GM12878 (cell line): ENCODE results near the gene IL3RA.

Source experiments
- BHLHE40 ChIP-seq, 2 experiments: fragments of 450-650 bp in 1 of 2; IDR thresholded peaks; 2 replicates each; pipeline ENCODE4 v1.6.1; 2011 to 2017; ENCODE audit warnings: low read depth in 2 of 2, borderline replicate concordance in 1 of 2, improper control_type of control experiment in 1 of 2, low read length in 1 of 2, mild to moderate bottlenecking in 1 of 2
- EZH2 ChIP-seq: IDR thresholded peaks from 2 replicates; pipeline ENCODE4 v1.6.1; 2012; ENCODE audit warnings: low read depth, mild to moderate bottlenecking, control low read depth, inconsistent platforms, low read length, borderline replicate concordance; ENCODE audit not compliant: control insufficient read depth
- FOXM1 ChIP-seq: IDR thresholded peaks from 2 replicates; pipeline ENCODE4 v1.6.1; 2012; ENCODE audit warnings: low read depth, mild to moderate bottlenecking, inconsistent platforms, low read length, moderate library complexity
- KAT2A ChIP-seq: conservative IDR thresholded peaks from 2 replicates; pipeline ENCODE4 v1.6.1; 2011; ENCODE audit warnings: low read depth, low read length; ENCODE audit not compliant: control insufficient read depth
- NR2C2 ChIP-seq: IDR thresholded peaks from 2 replicates; pipeline ENCODE4 v1.6.1; 2011; ENCODE audit warnings: borderline replicate concordance, low read depth; ENCODE audit not compliant: control insufficient read depth, insufficient read length
- POLR2A ChIP-seq: IDR thresholded peaks from 2 replicates; pipeline ENCODE4 v1.6.1; 2011; ENCODE audit warnings: low read depth, mild to moderate bottlenecking, low read length
- RFX5 ChIP-seq: IDR thresholded peaks from 2 replicates; pipeline ENCODE4 v1.6.1; 2011; ENCODE audit warnings: low read depth, low read length, improper control_type of control experiment
- SMC3 ChIP-seq: IDR thresholded peaks from 2 replicates; pipeline ENCODE4 v1.6.1; 2011; ENCODE audit warnings: low read length, improper control_type of control experiment, borderline replicate concordance
- SPI1 ChIP-seq: IDR thresholded peaks from 2 replicates; pipeline ENCODE4 v1.6.1; 2011; ENCODE audit warnings: low read depth, mild to moderate bottlenecking, low read length, moderate library complexity, borderline replicate concordance; ENCODE audit not compliant: insufficient read depth
- ZNF217 ChIP-seq: fragments of 450-650 bp; IDR thresholded peaks from 2 replicates; pipeline ENCODE4 v1.6.1; 2017; ENCODE audit warnings: antibody characterized with exemption, mild to moderate bottlenecking
- TF ChIP-seq, protein P1 (sequence below): fragments of 450-650 bp; IDR thresholded peaks from 2 replicates; pipeline ENCODE4 v1.6.1; 2017; ENCODE audit warnings: low read depth, mild to moderate bottlenecking, moderate library complexity
- TF ChIP-seq, protein P2 (sequence below), 3 experiments: IDR thresholded peaks in 2 of 3; conservative IDR thresholded peaks in 1 of 3; 2 replicates each; pipeline ENCODE4 v1.5.1; 2011; ENCODE audit warnings: low read depth in 3 of 3, low read length in 3 of 3, mild to moderate bottlenecking in 3 of 3, control low read depth in 2 of 3, moderate library complexity in 2 of 3, inconsistent platforms in 1 of 3, mixed read lengths in 1 of 3; ENCODE audit not compliant: control insufficient read depth in 2 of 3, insufficient read depth in 1 of 3; ENCODE audit errors: extremely low read depth in 1 of 3
- TF ChIP-seq, protein P3 (sequence below): IDR thresholded peaks from 2 replicates; pipeline ENCODE4 v1.6.1; 2012; ENCODE audit warnings: low read depth, low read length, improper control_type of control experiment
- TF ChIP-seq, protein P4 (sequence below): fragments of 450-650 bp; IDR thresholded peaks from 2 replicates; pipeline ENCODE4 v1.6.1; 2016; ENCODE audit warnings: mild to moderate bottlenecking

DNA sequence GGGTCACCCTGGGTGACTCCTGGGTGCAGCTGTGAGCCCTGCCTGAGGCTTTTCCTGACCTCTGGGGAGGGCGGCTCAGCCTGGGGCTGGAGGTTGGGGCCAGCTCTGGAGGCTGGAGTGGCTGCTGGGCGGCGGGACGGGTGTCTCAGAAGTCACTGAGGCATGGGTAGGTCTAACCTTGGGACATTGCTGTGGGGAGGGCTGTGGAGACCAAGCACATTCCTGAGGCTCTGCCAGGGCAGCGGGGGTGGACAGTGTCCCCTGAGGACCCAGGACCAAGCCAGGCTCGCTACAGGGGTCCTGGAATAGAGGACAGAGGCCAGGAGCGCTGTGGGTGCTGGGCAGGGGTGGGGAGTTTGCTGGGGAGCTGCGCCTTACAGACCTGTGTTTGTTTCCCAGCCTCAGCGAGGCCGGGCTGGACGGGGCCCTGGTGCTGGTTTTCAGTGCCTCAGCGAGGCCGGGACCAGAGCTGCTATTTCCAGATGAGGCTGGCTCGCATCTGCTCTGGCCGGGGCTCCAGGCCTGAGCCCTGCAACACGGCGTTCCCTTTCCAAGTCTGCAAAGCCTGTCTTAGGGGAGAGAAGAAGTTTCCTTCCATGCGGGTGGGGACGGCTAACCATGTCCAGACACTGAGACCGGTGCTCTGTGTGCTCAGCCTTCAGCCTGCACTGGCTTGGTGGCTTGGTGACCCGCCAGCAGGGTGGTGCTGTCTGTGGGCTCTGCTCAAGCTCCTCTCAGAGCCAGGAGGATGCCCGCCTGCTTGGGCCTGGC lies 58.3 kb downstream of the IL3RA start:
- TF ChIP-seq ZNF217: no peak
- no peak for TF ChIP-seq RFX5
- TF ChIP-seq, protein P1, sequence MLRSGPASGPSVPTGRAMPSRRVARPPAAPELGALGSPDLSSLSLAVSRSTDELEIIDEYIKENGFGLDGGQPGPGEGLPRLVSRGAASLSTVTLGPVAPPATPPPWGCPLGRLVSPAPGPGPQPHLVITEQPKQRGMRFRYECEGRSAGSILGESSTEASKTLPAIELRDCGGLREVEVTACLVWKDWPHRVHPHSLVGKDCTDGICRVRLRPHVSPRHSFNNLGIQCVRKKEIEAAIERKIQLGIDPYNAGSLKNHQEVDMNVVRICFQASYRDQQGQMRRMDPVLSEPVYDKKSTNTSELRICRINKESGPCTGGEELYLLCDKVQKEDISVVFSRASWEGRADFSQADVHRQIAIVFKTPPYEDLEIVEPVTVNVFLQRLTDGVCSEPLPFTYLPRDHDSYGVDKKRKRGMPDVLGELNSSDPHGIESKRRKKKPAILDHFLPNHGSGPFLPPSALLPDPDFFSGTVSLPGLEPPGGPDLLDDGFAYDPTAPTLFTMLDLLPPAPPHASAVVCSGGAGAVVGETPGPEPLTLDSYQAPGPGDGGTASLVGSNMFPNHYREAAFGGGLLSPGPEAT: no peak
- no peak for TF ChIP-seq FOXM1
- no peak for TF ChIP-seq KAT2A
- no peak; the same call in 1 of the 2 replicates for TF ChIP-seq POLR2A
- TF ChIP-seq, protein P2, sequence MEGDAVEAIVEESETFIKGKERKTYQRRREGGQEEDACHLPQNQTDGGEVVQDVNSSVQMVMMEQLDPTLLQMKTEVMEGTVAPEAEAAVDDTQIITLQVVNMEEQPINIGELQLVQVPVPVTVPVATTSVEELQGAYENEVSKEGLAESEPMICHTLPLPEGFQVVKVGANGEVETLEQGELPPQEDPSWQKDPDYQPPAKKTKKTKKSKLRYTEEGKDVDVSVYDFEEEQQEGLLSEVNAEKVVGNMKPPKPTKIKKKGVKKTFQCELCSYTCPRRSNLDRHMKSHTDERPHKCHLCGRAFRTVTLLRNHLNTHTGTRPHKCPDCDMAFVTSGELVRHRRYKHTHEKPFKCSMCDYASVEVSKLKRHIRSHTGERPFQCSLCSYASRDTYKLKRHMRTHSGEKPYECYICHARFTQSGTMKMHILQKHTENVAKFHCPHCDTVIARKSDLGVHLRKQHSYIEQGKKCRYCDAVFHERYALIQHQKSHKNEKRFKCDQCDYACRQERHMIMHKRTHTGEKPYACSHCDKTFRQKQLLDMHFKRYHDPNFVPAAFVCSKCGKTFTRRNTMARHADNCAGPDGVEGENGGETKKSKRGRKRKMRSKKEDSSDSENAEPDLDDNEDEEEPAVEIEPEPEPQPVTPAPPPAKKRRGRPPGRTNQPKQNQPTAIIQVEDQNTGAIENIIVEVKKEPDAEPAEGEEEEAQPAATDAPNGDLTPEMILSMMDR (IDR thresholded peaks at IDR 0.05 in 2 of 3, conservative IDR thresholded peaks at IDR 0.05 in 1 of 3; ENCODE audit: control insufficient read depth in 2 of 3, extremely low read depth in 1 of 3, insufficient read depth in 1 of 3, low read depth in 3 of 3, low read length in 3 of 3): no peak
- TF ChIP-seq, protein P3, sequence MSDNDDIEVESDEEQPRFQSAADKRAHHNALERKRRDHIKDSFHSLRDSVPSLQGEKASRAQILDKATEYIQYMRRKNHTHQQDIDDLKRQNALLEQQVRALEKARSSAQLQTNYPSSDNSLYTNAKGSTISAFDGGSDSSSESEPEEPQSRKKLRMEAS: no peak
- no peak for TF ChIP-seq NR2C2
- no peak for TF ChIP-seq SPI1
- no peak for TF ChIP-seq BHLHE40 (IDR thresholded peaks at IDR 0.05; ENCODE audit: borderline replicate concordance in 1 of 2, low read depth in 2 of 2, low read length in 1 of 2)
- TF ChIP-seq, protein P4, sequence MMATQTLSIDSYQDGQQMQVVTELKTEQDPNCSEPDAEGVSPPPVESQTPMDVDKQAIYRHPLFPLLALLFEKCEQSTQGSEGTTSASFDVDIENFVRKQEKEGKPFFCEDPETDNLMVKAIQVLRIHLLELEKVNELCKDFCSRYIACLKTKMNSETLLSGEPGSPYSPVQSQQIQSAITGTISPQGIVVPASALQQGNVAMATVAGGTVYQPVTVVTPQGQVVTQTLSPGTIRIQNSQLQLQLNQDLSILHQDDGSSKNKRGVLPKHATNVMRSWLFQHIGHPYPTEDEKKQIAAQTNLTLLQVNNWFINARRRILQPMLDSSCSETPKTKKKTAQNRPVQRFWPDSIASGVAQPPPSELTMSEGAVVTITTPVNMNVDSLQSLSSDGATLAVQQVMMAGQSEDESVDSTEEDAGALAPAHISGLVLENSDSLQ: no peak
- no peak for TF ChIP-seq SMC3
- TF ChIP-seq EZH2: no peak
